IMR-90 (cell line): ENCODE measurements around the gene DGKQ. TPM values are rescaled to one million over a fixed set of nuclear protein-coding genes. Genes with fewer than 3 reads are reported as not detected.

ENCODE experiments used
- ATAC-seq: fragments of 200-7000 bp; cut with Tn5 transposase; 2 replicates; pipeline ENCODE4 v1.9.1; 2020; ENCODE audit warnings: low read depth, mild to moderate bottlenecking, moderate library complexity
- BruUV-seq: library from RNA; stranded (reverse); fragments of 400-500 nt; replicated peaks from 2 replicates; lab custom pipeline; 2021; lab: Mats Ljungman, UMichigan
- CTCF ChIA-PET: fragments of 300-600 bp; formaldehyde crosslinking; extraction: SDS; loops from one replicate; lab custom pipeline; 2021; ENCODE audit warnings: antibody characterized with exemption; lab: Yijun Ruan, JAX
- POLR2A ChIA-PET: fragments of 300-600 bp; sonication (Branson Sonifier 250); formaldehyde crosslinking; loops from one replicate; lab custom pipeline; 2022; ENCODE audit warnings: antibody characterized with exemption; ENCODE audit not compliant: unreplicated experiment; lab: Charles Lee
- DNase-seq: peaks from one replicate; pipeline ENCODE4 v3.0.0; 2013
- H2AFZ ChIP-seq: replicated peaks from 2 replicates; pipeline ENCODE3; 2013; ENCODE audit warnings: low read length, mild to moderate bottlenecking; ENCODE audit not compliant: poor library complexity
- H2AK5ac ChIP-seq: 2 replicates; pipeline ENCODE4 v1.6.1; 2013; ENCODE audit warnings: low read depth, low read length, inconsistent platforms
- H2AK9ac ChIP-seq: replicated peaks from 2 replicates; pipeline ENCODE3; 2013; ENCODE audit warnings: mild to moderate bottlenecking, low read depth, low read length, moderate library complexity; ENCODE audit not compliant: poor library complexity
- H2BK120ac ChIP-seq: 2 replicates; pipeline ENCODE4 v1.6.1; 2013; ENCODE audit warnings: low read depth, low read length, inconsistent platforms
- H2BK15ac ChIP-seq: 3 replicates; pipeline ENCODE4 v1.6.1; 2013; ENCODE audit warnings: low read depth, low read length, inconsistent platforms
- H2BK20ac ChIP-seq: 2 replicates; pipeline ENCODE4 v1.6.1; 2013; ENCODE audit warnings: low read depth, mild to moderate bottlenecking, inconsistent platforms, low read length, moderate library complexity
- H2BK5ac ChIP-seq: 2 replicates; pipeline ENCODE4 v1.6.1; 2013; ENCODE audit warnings: mild to moderate bottlenecking, low read depth, low read length, inconsistent platforms; ENCODE audit not compliant: poor library complexity, severe bottlenecking
- H3K14ac ChIP-seq: replicated peaks from 2 replicates; pipeline ENCODE4 v1.6.1; 2013; ENCODE audit warnings: low read depth, low read length, inconsistent platforms
- H3K18ac ChIP-seq: 2 replicates; pipeline ENCODE4 v1.6.1; 2013; ENCODE audit warnings: low read depth, low read length, control low read depth
- H3K23ac ChIP-seq: 2 replicates; pipeline ENCODE4 v1.6.1; 2013; ENCODE audit warnings: low read depth, low read length, inconsistent platforms
- H3K27ac ChIP-seq: 2 replicates; pipeline ENCODE4 v1.5.1; 2013; ENCODE audit warnings: mild to moderate bottlenecking, control low read depth, low read length; ENCODE audit not compliant: insufficient read depth
- H3K27me3 ChIP-seq: 2 replicates; pipeline ENCODE4 v1.6.1; 2013; ENCODE audit warnings: low read length; ENCODE audit not compliant: control insufficient read depth, insufficient read depth
- H3K36me3 ChIP-seq: 2 replicates; pipeline ENCODE4 v1.6.1; 2013; ENCODE audit warnings: low read length, mixed read lengths; ENCODE audit not compliant: control insufficient read depth, insufficient read depth
- H3K4ac ChIP-seq: 2 replicates; pipeline ENCODE4 v1.6.1; 2013; ENCODE audit warnings: low read depth, low read length, inconsistent platforms
- H3K4me1 ChIP-seq: 2 replicates; pipeline ENCODE4 v1.6.1; 2013; ENCODE audit warnings: low read length, mixed read lengths; ENCODE audit not compliant: control insufficient read depth, insufficient read depth
- H3K4me2 ChIP-seq: 2 replicates; pipeline ENCODE4 v1.6.1; 2013; ENCODE audit warnings: low read depth, mild to moderate bottlenecking, control low read depth, low read length, moderate library complexity
- H3K4me3 ChIP-seq: 2 replicates; pipeline ENCODE4 v1.5.1; 2013; ENCODE audit warnings: low read depth, mild to moderate bottlenecking, control low read depth, low read length, moderate library complexity; ENCODE audit not compliant: insufficient read depth
- H3K56ac ChIP-seq: 2 replicates; pipeline ENCODE4 v1.6.1; 2013; ENCODE audit warnings: low read length, inconsistent platforms; ENCODE audit not compliant: insufficient read depth; ENCODE audit errors: extremely low read depth
- H3K79me1 ChIP-seq, 2 experiments: 2 replicates each; pipeline ENCODE4 v1.6.1; 2013; ENCODE audit warnings: low read length in 2 of 2, inconsistent platforms in 1 of 2, low read depth in 1 of 2
- H3K9ac ChIP-seq: 2 replicates; pipeline ENCODE4 v1.6.1; 2013; ENCODE audit warnings: low read depth, low read length, control low read depth
- H3K9me1 ChIP-seq: 2 replicates; pipeline ENCODE4 v1.6.1; 2013; ENCODE audit warnings: low read length, inconsistent platforms; ENCODE audit not compliant: insufficient read depth
- H3K9me3 ChIP-seq: 2 replicates; pipeline ENCODE4 v1.6.1; 2013; ENCODE audit warnings: low read length; ENCODE audit not compliant: control insufficient read depth, insufficient read depth
- H4K20me1 ChIP-seq: 2 replicates; pipeline ENCODE4 v1.6.1; 2013; ENCODE audit warnings: low read length, inconsistent platforms; ENCODE audit not compliant: insufficient read depth
- H4K5ac ChIP-seq: 2 replicates; pipeline ENCODE4 v1.6.1; 2013; ENCODE audit warnings: mild to moderate bottlenecking, low read depth, low read length, control low read depth
- H4K8ac ChIP-seq, 2 experiments: 2 replicates each; pipeline ENCODE4 v1.6.1; 2013; ENCODE audit warnings: low read depth in 2 of 2, low read length in 2 of 2, control low read depth in 1 of 2, inconsistent platforms in 1 of 2
- H4K91ac ChIP-seq: 2 replicates; pipeline ENCODE4 v1.6.1; 2013; ENCODE audit warnings: low read depth, low read length, inconsistent platforms; ENCODE audit not compliant: insufficient read depth
- CEBPB ChIP-seq: IDR thresholded peaks from 2 replicates; pipeline ENCODE4 v1.6.1; 2012; ENCODE audit warnings: low read depth, low read length, improper control_type of control experiment
- CHD1 ChIP-seq: IDR thresholded peaks from 2 replicates; pipeline ENCODE4 v1.6.1; 2012; ENCODE audit warnings: low read depth, low read length, improper control_type of control experiment
- MAFK ChIP-seq: IDR thresholded peaks from 2 replicates; pipeline ENCODE4 v1.6.1; 2012; ENCODE audit warnings: low read depth, low read length, improper control_type of control experiment
- MAZ ChIP-seq: IDR thresholded peaks from 2 replicates; pipeline ENCODE4 v1.6.1; 2012; ENCODE audit warnings: low read depth, mild to moderate bottlenecking, low read length, improper control_type of control experiment, moderate library complexity, borderline replicate concordance
- POLR2A ChIP-seq: IDR thresholded peaks from 2 replicates; pipeline ENCODE4 v1.6.1; 2012; ENCODE audit warnings: mild to moderate bottlenecking, low read depth, low read length
- SMC3 ChIP-seq: fragments of 150-350 bp; IDR thresholded peaks from 2 replicates; pipeline ENCODE4 v1.6.1; 2016; ENCODE audit warnings: low read depth, mild to moderate bottlenecking, antibody characterized with exemption, low read length, moderate library complexity
- USF2 ChIP-seq: fragments of 150-350 bp; IDR thresholded peaks from 2 replicates; pipeline ENCODE4 v1.6.1; 2017; ENCODE audit warnings: mild to moderate bottlenecking, antibody characterized with exemption, low read length, low read depth
- WGBS, 2 experiments: methylation state at CpG; one replicate each; pipeline versions ENCODE4 v1.1.5 to v1.1.7; 2013; ENCODE audit warnings: missing lambda C conversion rate in 2 of 2; ENCODE audit not compliant: insufficient read length in 1 of 2; ENCODE audit errors: extremely low coverage in 2 of 2; 5-methylcytosine and 5-hydroxymethylcytosine counted together
- dilution Hi-C: fragments of 300-500 bp; cut with HindIII; formaldehyde crosslinking; loops from one replicate; pipeline ENCODE4 v1.14.3; 2018; ENCODE audit warnings: low sequenced_read_pairs; ENCODE audit not compliant: unreplicated experiment
- in situ Hi-C: fragments of 300-500 bp; cut with MboI; formaldehyde crosslinking; loops from 3 replicates; pipeline ENCODE4 v1.14.3; 2019; ENCODE audit warnings: low sequenced_read_pairs, inconsistent platforms, mixed read lengths
- intact Hi-C: fragments of 100-400 bp; cut with micrococcal nuclease; formaldehyde crosslinking; loops from 2 replicates; pipeline ENCODE4 v1.10.0; 2022
- polyA plus RNA-seq, 3 experiments: library from polyadenylated mRNA; depleted of rRNA; stranded (reverse); fragments of >200 nt; gene quantifications; 2 replicates each; pipeline ENCODE4 v1.2.3, GENCODE V29; 2012; ENCODE audit warnings: low replicate concordance in 1 of 3
- total RNA-seq: library from RNA; depleted of rRNA; stranded (reverse); fragments of >200 nt; gene quantifications from 2 replicates; pipeline ENCODE4 v1.2.3, GENCODE V29; 2012

The DGKQ gene
- total and polyA plus RNA-seq, 2 of the 4 experiments (the other 2 are of a cell fraction), result 4.3 to 15.6 TPM

- TF ChIP-seq MAFK, result no peak
- no peak for TF ChIP-seq MAZ
- TF ChIP-seq CEBPB, result no peak
- no peak for TF ChIP-seq USF2
- TF ChIP-seq CHD1, result no peak
- no peak for TF ChIP-seq POLR2A
- TF ChIP-seq SMC3, result no peak
- CTCF ChIA-PET, result no interaction called here
- dilution Hi-C loops, result no loop called here
Measured at GRCh38 chr4:952881-953573, 20.3 kb downstream of the DGKQ start.

More at GRCh38 chr4:952881-953573, 20.3 kb downstream of the DGKQ start:
- Histone ChIP-seq H3K56ac (no peak overlapping the region), H4K91ac (no peak overlapping the region), H3K14ac (no peak overlapping the region), H2BK5ac (no peak overlapping the region), H3K4ac (no peak overlapping the region), H3K4me3 (no peak overlapping the region), H2BK120ac (no peak overlapping the region), H3K36me3 (peaks cover 13% of the 10 kb centered on the region), H2AFZ (no peak overlapping the region), H4K20me1 (peaks cover 7% of the 10 kb centered on the region; the same call in 1 of the 2 replicates), H3K27ac (no peak overlapping the region), H3K9ac (no peak overlapping the region), H2AK9ac (peak overlapping the region; percentile 37), H4K8ac (no peak overlapping the region), H3K18ac (no peak overlapping the region), H3K9me3 (no peaks in the 10 kb centered on the region), H3K27me3 (no peaks in the 10 kb centered on the region), H3K79me1 (no peaks in the 10 kb centered on the region), H4K5ac (no peak overlapping the region), H3K23ac (no peak overlapping the region), H3K9me1 (0 out of 2 replicates have a peak, but pooled peaks cover 5% of the 10 kb centered on the region), H2BK15ac (no peak overlapping the region), H2AK5ac (no peak overlapping the region), H3K4me2 (no peak overlapping the region), H2BK20ac (no peak overlapping the region), H3K4me1 (no peaks in the 10 kb centered on the region)
- DNase-seq (no peak), ATAC-seq (no peak)
- BruUV-seq, result no TSS peak
- in situ Hi-C loops, result no loop called here
- intact Hi-C loops, result no loop called here
- WGBS, 2 experiments, result 94% methylated on average over 21 of the region's 28 CpGs; no CpG with 5 or more reads in 1 of the 2 experiments
- POLR2A ChIA-PET, result no interaction called here
